SU-DHL-6 (cell line): ENCODE measurements around the gene HTR2B.

Experiments used
- H2AFZ ChIP-seq: fragments of 200-600 bp; sonication (generic); 2 replicates; pipeline ENCODE4 v1.6.1; 2014; ENCODE audit warnings: low read depth, mild to moderate bottlenecking, moderate library complexity, mixed read lengths, antibody characterized with exemption, low read length; ENCODE audit not compliant: severe bottlenecking
- H3F3A ChIP-seq: fragments of 200-600 bp; shearing (Covaris generic); 2 replicates; pipeline ENCODE4 v1.6.0; 2016; ENCODE audit warnings: antibody characterized with exemption, mild to moderate bottlenecking; ENCODE audit not compliant: insufficient read depth
- H3K27ac ChIP-seq: fragments of 200-600 bp; sonication (generic); 2 replicates; pipeline ENCODE4 v1.5.1; 2016; ENCODE audit warnings: low read depth, mild to moderate bottlenecking, low read length, moderate library complexity, mixed read lengths
- H3K27me3 ChIP-seq: fragments of 200-600 bp; sonication (generic), shearing (Covaris generic); 2 replicates; pipeline ENCODE4 v1.6.0; 2014; ENCODE audit warnings: mild to moderate bottlenecking, low read length
- H3K36me3 ChIP-seq: fragments of 200-600 bp; sonication (generic); 2 replicates; pipeline ENCODE4 v1.6.1; 2014; ENCODE audit warnings: mild to moderate bottlenecking, low read length, mixed read lengths
- H3K4me2 ChIP-seq: fragments of 300-600, 200-600 bp; shearing (Covaris generic), sonication (generic); 2 replicates; pipeline ENCODE4 v1.6.0; 2014; ENCODE audit warnings: low read length, low read depth, mild to moderate bottlenecking; ENCODE audit not compliant: poor library complexity, severe bottlenecking
- H3K4me3 ChIP-seq: fragments of 200-600 bp; sonication (generic); 2 replicates; pipeline ENCODE4 v1.5.1; 2014; ENCODE audit warnings: antibody characterized with exemption, low read length, mild to moderate bottlenecking, mixed read lengths; ENCODE audit not compliant: insufficient read depth, poor library complexity, severe bottlenecking
- H3K79me2 ChIP-seq: fragments of 200-600 bp; sonication (generic); 2 replicates; pipeline ENCODE4 v1.6.1; 2014; ENCODE audit warnings: mild to moderate bottlenecking, low read length, moderate library complexity; ENCODE audit not compliant: insufficient read depth
- H3K9ac ChIP-seq: fragments of 200-600 bp; sonication (generic); 2 replicates; pipeline ENCODE4 v1.7.0; 2014; ENCODE audit warnings: mild to moderate bottlenecking, low read length
- H3K9me2 ChIP-seq: fragments of 200-600 bp; sonication (generic); replicated peaks from 2 replicates; pipeline ENCODE4 v1.6.1; 2014; ENCODE audit warnings: low read length; ENCODE audit not compliant: insufficient read depth
- H3K9me3 ChIP-seq: fragments of 200-600 bp; sonication (generic); 2 replicates; pipeline ENCODE4 v1.6.1; 2014; ENCODE audit warnings: low read length, mixed read lengths; ENCODE audit not compliant: insufficient read depth
- H4K20me1 ChIP-seq: fragments of 200-600 bp; sonication (generic); 2 replicates; pipeline ENCODE4 v1.6.1; 2014; ENCODE audit warnings: low read depth, mild to moderate bottlenecking, antibody characterized with exemption, low read length, moderate library complexity, mixed read lengths
- CTCF ChIP-seq: fragments of 200-600 bp; sonication (generic); IDR thresholded peaks from one replicate; pipeline ENCODE4 v1.5.1; 2017; ENCODE audit warnings: antibody characterized with exemption, mild to moderate bottlenecking, low read length, moderate library complexity; ENCODE audit not compliant: insufficient read depth, poor library complexity, severe bottlenecking
- EZH2phosphoT487 ChIP-seq: fragments of 200-600 bp; sonication (generic), shearing (Covaris generic); conservative IDR thresholded peaks from 2 replicates; pipeline ENCODE4 v1.6.1; 2018; ENCODE audit warnings: mild to moderate bottlenecking, antibody characterized with exemption, low read length, moderate library complexity, mixed read lengths

The HTR2B gene

GRCh38 chr2:231063347-231063746 lies 61.5 kb downstream of the HTR2B start:
- Histone ChIP-seq H3K79me2 (peaks cover 33% of the 10 kb centered on the region), H3K4me3 (no peak overlapping the region), H3K9ac (no peak overlapping the region), H3K4me2 (no peak overlapping the region), H2AFZ (no peak overlapping the region), H4K20me1 (peaks cover 9% of the 10 kb centered on the region; the same call in 1 of the 2 replicates), H3K27me3 (no peaks in the 10 kb centered on the region), H3F3A (no peaks in the 10 kb centered on the region), H3K27ac (no peak overlapping the region), H3K36me3 (peaks cover 50% of the 10 kb centered on the region), H3K9me3 (no peaks in the 10 kb centered on the region), H3K9me2 (no peaks in the 10 kb centered on the region)
- TF ChIP-seq EZH2phosphoT487 (no peak), CTCF (no peak)

GRCh38 chr2:231062776-231063175 lies 62.1 kb downstream of the HTR2B start:
- H3K9ac ChIP-seq, result no peak overlapping the region
- peaks cover 39% of the 10 kb centered on the region for H3K79me2 ChIP-seq
- TF ChIP-seq CTCF (no peak), EZH2phosphoT487 (no peak)
- H4K20me1 ChIP-seq, result peaks cover 15% of the 10 kb centered on the region
- H3K9me2 ChIP-seq, result no peaks in the 10 kb centered on the region
- no peak overlapping the region for H3K4me3 ChIP-seq
- no peaks in the 10 kb centered on the region for H3K9me3 ChIP-seq
- H3K4me2 ChIP-seq, result no peak overlapping the region
- H3K36me3 ChIP-seq, result peaks cover 45% of the 10 kb centered on the region
- no peak overlapping the region for H3K27ac ChIP-seq
- no peaks in the 10 kb centered on the region for H3F3A ChIP-seq
- no peaks in the 10 kb centered on the region for H3K27me3 ChIP-seq
- H2AFZ ChIP-seq, result no peak overlapping the region

- Histone ChIP-seq H4K20me1 (peaks cover 15% of the 10 kb centered on the region; the same call in 1 of the 2 replicates), H3K9me2 (no peaks in the 10 kb centered on the region), H3F3A (no peaks in the 10 kb centered on the region), H3K79me2 (peaks cover 49% of the 10 kb centered on the region), H3K27me3 (no peaks in the 10 kb centered on the region), H3K9me3 (no peaks in the 10 kb centered on the region), H3K4me2 (peak overlapping the region; percentile 64), H3K27ac (no peak overlapping the region), H2AFZ (no peak overlapping the region), H3K4me3 (no peak overlapping the region), H3K9ac (no peak overlapping the region), H3K36me3 (peaks cover 25% of the 10 kb centered on the region)
- TF ChIP-seq CTCF (no peak), EZH2phosphoT487 (no peak)
Observed at GRCh38 chr2:231059756-231060155, 65.1 kb downstream of the HTR2B start.
